OCI-LY7 (cell line): Measurements from ENCODE around the gene PCDHGA2. TPM values are rescaled to one million over a fixed set of nuclear protein-coding genes. Genes with fewer than 3 reads are reported as not detected.

Source experiments
- BruUV-seq: library from RNA; stranded (reverse); fragments of 400-500 nt; replicated peaks from 2 replicates; lab custom pipeline; 2021; lab: Mats Ljungman, UMichigan
- CTCF ChIA-PET: fragments of 300-600 bp; sonication (Branson Sonifier 250); formaldehyde crosslinking; loops from one replicate; lab custom pipeline; 2022; ENCODE audit warnings: antibody characterized with exemption; ENCODE audit not compliant: unreplicated experiment; lab: Charles Lee
- POLR2A ChIA-PET: fragments of 300-600 bp; sonication (Branson Sonifier 250); formaldehyde crosslinking; loops from one replicate; lab custom pipeline; 2022; ENCODE audit warnings: antibody characterized with exemption; lab: Charles Lee
- DNase-seq: peaks from one replicate; pipeline ENCODE4 v3.0.0-alpha.2; 2015; ENCODE audit warnings: low spot score
- H2AFZ ChIP-seq: fragments of 200-600 bp; sonication (generic), shearing (Covaris generic); 2 replicates; pipeline ENCODE4 v1.6.1; 2014; ENCODE audit warnings: mild to moderate bottlenecking, antibody characterized with exemption, low read length, moderate library complexity
- H3K27ac ChIP-seq: fragments of 200-600 bp; sonication (generic); 2 replicates; pipeline ENCODE4 v1.5.1; 2014; ENCODE audit warnings: mixed run types, low read depth, mild to moderate bottlenecking, moderate library complexity, low read length, inconsistent platforms; ENCODE audit not compliant: poor library complexity, severe bottlenecking
- H3K36me3 ChIP-seq: fragments of 200-600 bp; sonication (generic); 2 replicates; pipeline ENCODE4 v1.6.1; 2014; ENCODE audit warnings: mild to moderate bottlenecking, antibody characterized with exemption, low read length, moderate library complexity, mixed read lengths; ENCODE audit not compliant: insufficient read depth
- H3K4me1 ChIP-seq: fragments of 200-600 bp; sonication (generic); 2 replicates; pipeline ENCODE4 v1.5.1; 2014; ENCODE audit warnings: mild to moderate bottlenecking, low read length; ENCODE audit not compliant: insufficient read depth, poor library complexity, severe bottlenecking
- H3K4me2 ChIP-seq: fragments of 200-600 bp; sonication (generic); 2 replicates; pipeline ENCODE4 v1.6.1; 2014; ENCODE audit warnings: mild to moderate bottlenecking, low read length
- H3K4me3 ChIP-seq: fragments of 200-600 bp; sonication (generic); 2 replicates; pipeline ENCODE4 v1.5.1; 2014; ENCODE audit warnings: mild to moderate bottlenecking, low read depth, low read length; ENCODE audit not compliant: poor library complexity, severe bottlenecking
- H3K79me2 ChIP-seq: fragments of 200-600 bp; sonication (generic); 2 replicates; pipeline ENCODE4 v1.6.1; 2016; ENCODE audit warnings: low read depth, mild to moderate bottlenecking, low read length, moderate library complexity, mixed read lengths; ENCODE audit not compliant: insufficient read depth
- H3K9me2 ChIP-seq: fragments of 200-600 bp; sonication (generic); 2 replicates; pipeline ENCODE4 v1.6.1; 2016; ENCODE audit warnings: mild to moderate bottlenecking, low read length, mixed read lengths; ENCODE audit not compliant: insufficient read depth
- H3K9me3 ChIP-seq: fragments of 200-600 bp; sonication (generic); 2 replicates; pipeline ENCODE4 v1.6.1; 2014; ENCODE audit warnings: mild to moderate bottlenecking, mixed run types, low read length, mixed read lengths
- H4K20me1 ChIP-seq: fragments of 200-600 bp; sonication (generic); 2 replicates; pipeline ENCODE4 v1.6.1; 2014; ENCODE audit warnings: mild to moderate bottlenecking, antibody characterized with exemption, low read length, moderate library complexity, mixed read lengths; ENCODE audit not compliant: insufficient read depth
- CTCF ChIP-seq: fragments of 200-600 bp; sonication (generic); conservative IDR thresholded peaks from 2 replicates; pipeline ENCODE4 v1.5.1; 2014; ENCODE audit warnings: mild to moderate bottlenecking, antibody characterized with exemption, low read length, moderate library complexity, mixed read lengths
- EZH2phosphoT487 ChIP-seq: fragments of 200-600 bp; sonication (generic); IDR thresholded peaks from 2 replicates; pipeline ENCODE4 v1.6.1; 2018; ENCODE audit warnings: low read depth, borderline replicate concordance, mild to moderate bottlenecking, mixed run types, antibody characterized with exemption, low read length, moderate library complexity, mixed read lengths
- intact Hi-C: fragments of 100-400 bp; cut with micrococcal nuclease; formaldehyde crosslinking; loops from one replicate; pipeline ENCODE4 v1.10.0; 2022; ENCODE audit not compliant: unreplicated experiment
- total RNA-seq, 2 experiments: library from RNA; depleted of rRNA in 1 of 2; stranded (reverse); fragments of >200 nt in 1 of 2; shearing (Covaris generic) in 1 of 2; gene quantifications; 2 replicates each; pipeline ENCODE4 v1.2.3, GENCODE V29; 2014 to 2022

The PCDHGA2 gene
- total RNA-seq, 2 experiments from 2014 or later, result 0.19 to 0.74 TPM

GRCh38 chr5:141319202-141319601 is 19.4 kb upstream of the PCDHGA2 start:
- DNase-seq, result no peak
- H3K4me1 ChIP-seq, result peaks cover 34% of the 10 kb centered on the region
- TF ChIP-seq CTCF (no peak), EZH2phosphoT487 (no peak)
- POLR2A ChIA-PET, result interaction anchor here (1.4 to 3.2 kb wide), 5 partner anchors 11 to 522 kb away, joined by 3 to 29 read pairs (median 3); partner anchors contain the start of gene PCDHGA1
- H3K36me3 ChIP-seq, result peaks cover 62% of the 10 kb centered on the region
- peaks cover 51% of the 10 kb centered on the region for H3K9me3 ChIP-seq
- H3K4me2 ChIP-seq, result peak overlapping the region; percentile 79
- intact Hi-C loops, result no loop called here
- BruUV-seq, result no TSS peak
- H2AFZ ChIP-seq, result no peak overlapping the region
- no peak overlapping the region for H3K27ac ChIP-seq
- H3K4me3 ChIP-seq, result peak overlapping the region; percentile 96
- no peaks in the 10 kb centered on the region for H3K9me2 ChIP-seq
- H3K79me2 ChIP-seq, result peaks cover 69% of the 10 kb centered on the region
- no peaks in the 10 kb centered on the region for H4K20me1 ChIP-seq
- CTCF ChIA-PET, result interaction anchor here (1.0 to 2.0 kb wide), 3 partner anchors 18 to 71 kb away, joined by 3 to 5 read pairs (median 3); no protein-coding TSS in a partner anchor

GRCh38 chr5:141319699-141320098 is 18.9 kb upstream of the PCDHGA2 start:
- Histone ChIP-seq H3K9me2 (no peaks in the 10 kb centered on the region), H3K36me3 (peaks cover 57% of the 10 kb centered on the region), H3K79me2 (peaks cover 64% of the 10 kb centered on the region), H4K20me1 (no peaks in the 10 kb centered on the region), H3K4me1 (peaks cover 34% of the 10 kb centered on the region), H3K27ac (peak overlapping the region; percentile 85), H3K9me3 (peaks cover 49% of the 10 kb centered on the region), H2AFZ (no peak overlapping the region), H3K4me2 (peak overlapping the region; percentile 79), H3K4me3 (peak overlapping the region; percentile 96)
- POLR2A ChIA-PET, result interaction anchor here (0.6 to 3.2 kb wide), 16 partner anchors 8 to 1037 kb away, joined by 3 to 29 read pairs (median 4); partner anchors contain the start of gene PCDHGA1
- BruUV-seq, result no TSS peak
- DNase-seq, result no peak
- TF ChIP-seq CTCF (no peak), EZH2phosphoT487 (no peak)
- CTCF ChIA-PET, result interaction anchor here (0.6 to 2.0 kb wide), 9 partner anchors 8 to 194 kb away, joined by 3 to 5 read pairs (median 3); partner anchors contain the start of gene PCDHGA1
- intact Hi-C loops, result loop anchor here (10.0 kb wide), 1 partner anchor 785 kb away; the partner anchor contains the start of gene NDFIP1
